Right renal cortex interstitium (tissue), 3 donors: Measurements from ENCODE around the gene MYL10. TPM values are rescaled to one million over a fixed set of nuclear protein-coding genes. Genes with fewer than 3 reads are reported as not detected.
"Not testable (repeated sequence)": the region's sequence is repeated elsewhere in the genome, so short reads cannot be mapped to it uniquely, and the experiment has no call there.

Experiments
- DNase-seq, 3 donors: peaks; one replicate each; pipeline ENCODE4 v3.0.0-alpha.2; 2013; ENCODE audit warnings: low read depth in 3 of 3, low spot score in 2 of 3
- polyA plus RNA-seq, 3 donors: library from polyadenylated mRNA; unstranded; fragments of 120-200 nt; gene quantifications; one replicate each; pipeline ENCODE4 v1.2.1, GENCODE V29; 2013; ENCODE audit not compliant: insufficient read length in 3 of 3

MYL10 gene
- polyA plus RNA-seq, 3 donors = 0.21 to 0.42 (median 0.35) TPM

DNA sequence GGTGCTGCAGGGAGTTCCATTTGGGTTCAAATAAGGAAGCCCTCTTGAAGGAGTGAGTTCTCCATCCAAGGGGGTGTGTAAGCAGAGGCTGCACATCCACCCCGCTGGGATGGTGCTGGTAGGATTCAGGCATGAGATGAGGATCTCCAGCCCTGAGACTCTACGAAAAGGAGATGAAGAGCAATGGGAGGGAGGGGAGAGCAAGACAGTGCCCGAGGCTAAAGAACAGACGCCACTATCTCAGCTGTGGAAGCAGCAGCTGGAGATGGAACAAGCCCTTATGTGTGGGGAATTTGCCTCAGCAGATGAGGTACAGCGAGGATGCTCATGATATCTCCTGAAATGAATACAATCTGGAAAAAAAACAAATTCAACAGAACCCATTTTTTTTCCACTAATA lies 28.1 kb upstream of the MYL10 start:
- no peak for DNase-seq

DNA sequence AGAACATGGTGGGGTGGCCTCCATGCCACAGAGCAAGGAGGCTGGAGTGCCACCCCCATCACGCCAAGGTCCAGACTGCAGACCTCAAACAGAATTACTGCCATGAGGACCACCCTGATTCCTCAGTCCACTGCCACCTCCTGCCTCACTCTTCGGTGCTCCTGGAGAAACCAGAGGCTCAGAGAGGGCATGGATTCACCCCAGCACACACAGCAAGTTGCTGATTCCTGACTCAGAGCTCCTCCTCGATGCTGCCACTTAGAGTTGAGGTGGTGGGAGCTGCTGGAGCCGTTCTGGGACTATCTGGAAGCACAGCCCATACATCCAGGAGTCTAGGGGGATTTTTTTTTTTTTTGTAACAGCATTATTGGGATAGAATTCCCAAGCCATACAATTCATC lies 22.0 kb upstream of the MYL10 start:
- DNase-seq = no peak

DNA sequence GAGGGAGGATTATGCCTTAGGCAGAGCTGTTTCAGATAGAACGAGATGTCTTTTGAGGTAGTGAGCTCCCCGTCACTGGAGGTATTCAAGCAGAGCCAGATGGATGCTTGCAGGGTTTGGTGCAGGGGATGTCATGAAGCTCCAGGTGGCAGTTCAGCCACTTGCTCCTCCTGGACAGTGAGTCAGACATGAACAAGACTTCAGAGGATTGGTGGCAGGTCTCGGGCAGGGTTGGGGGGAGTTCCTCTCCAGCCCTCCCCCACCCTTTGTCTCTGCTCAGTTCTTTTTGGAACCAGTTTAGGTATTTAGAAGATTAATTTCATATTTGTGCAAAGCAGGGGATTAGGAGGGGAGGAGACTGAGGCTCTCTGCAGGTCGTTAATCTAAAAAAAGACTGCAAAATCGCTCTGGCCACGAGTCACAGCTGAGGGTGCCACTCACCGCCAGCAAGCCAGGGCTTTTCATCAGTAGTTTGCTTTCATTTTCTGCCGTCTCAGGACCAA lies 21.5 kb upstream of the MYL10 start:
- DNase-seq = no peak

DNA sequence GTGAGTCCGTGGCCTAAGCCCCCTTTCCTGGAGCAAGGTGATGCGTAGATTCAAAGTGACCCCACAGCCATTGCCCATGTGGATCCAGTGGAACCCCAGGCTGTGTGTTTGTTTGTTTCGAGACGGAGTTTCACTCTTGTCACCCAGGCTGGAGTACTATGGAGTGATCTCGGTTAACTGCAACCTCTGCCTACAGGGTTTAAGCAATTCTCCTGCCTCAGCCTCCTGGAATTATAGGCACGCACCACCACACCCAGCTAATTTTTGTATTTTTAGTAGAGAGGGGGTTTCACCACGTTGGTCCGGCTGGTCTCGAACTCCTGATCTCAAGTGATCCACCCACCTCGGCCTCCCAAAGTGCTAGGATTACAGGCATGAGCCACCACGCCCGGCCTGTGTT lies 18.8 kb upstream of the MYL10 start:
- not testable (repeated sequence) for DNase-seq

DNA sequence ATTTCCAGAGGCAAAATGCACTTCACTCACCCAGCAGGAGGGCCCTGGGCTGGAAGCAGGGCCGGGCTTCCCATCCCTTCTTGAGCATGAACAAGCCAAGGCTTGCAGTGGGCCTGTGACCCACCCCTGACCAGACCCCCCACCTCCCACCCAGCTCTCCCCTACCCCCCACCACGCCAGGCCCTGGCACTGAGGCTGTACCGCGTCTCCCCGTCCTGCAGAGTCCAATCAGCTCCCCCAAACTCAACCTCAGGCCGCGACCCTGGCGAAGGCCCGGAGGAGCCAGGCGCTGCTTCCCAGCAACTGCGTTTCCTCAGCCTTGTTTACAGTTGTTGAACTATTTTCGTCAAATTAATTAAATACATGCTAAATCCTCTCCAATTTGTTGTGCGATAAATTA lies 16.9 kb upstream of the MYL10 start:
- no peak for DNase-seq

DNA sequence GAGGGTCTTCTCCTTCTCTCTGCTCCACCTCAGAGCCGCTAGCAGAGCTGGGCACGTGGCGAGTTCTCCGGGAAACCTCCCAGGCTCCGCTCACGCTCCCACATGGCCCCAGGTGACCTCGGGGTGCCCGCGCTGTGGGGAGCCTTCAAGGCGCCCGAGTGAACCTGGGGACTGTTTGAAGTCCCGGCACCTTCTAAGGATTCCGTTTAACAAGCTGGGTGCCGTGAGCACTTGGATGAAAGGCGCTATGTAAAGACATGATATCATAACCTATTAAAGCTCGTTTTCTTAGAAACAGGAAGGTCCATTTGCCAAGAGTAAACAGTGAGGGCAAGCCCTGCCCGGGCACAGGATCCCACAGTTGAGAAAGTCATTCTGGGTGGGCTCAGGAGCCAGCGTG lies 15.8 kb upstream of the MYL10 start:
- no peak for DNase-seq

DNA sequence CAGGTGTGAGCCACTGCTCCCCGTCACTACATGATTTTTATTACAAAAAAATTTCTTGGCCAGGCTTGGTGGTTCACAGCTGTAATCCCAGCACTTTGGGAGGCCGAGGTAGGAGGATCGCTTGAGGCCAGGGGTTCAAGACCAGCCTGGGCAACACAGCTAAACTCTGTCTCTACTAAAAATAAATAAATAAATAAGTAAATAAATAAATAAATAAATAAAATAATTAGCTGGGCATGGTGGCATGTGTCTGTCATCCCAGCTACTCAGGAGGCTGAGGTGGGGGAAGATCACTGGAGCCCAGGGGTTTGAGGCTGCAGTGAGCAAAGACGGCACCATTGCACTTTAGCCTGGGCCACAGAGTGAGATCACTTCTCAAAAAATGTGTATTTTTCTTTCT lies 10.0 kb upstream of the MYL10 start:
- DNase-seq = not testable (repeated sequence)

DNA sequence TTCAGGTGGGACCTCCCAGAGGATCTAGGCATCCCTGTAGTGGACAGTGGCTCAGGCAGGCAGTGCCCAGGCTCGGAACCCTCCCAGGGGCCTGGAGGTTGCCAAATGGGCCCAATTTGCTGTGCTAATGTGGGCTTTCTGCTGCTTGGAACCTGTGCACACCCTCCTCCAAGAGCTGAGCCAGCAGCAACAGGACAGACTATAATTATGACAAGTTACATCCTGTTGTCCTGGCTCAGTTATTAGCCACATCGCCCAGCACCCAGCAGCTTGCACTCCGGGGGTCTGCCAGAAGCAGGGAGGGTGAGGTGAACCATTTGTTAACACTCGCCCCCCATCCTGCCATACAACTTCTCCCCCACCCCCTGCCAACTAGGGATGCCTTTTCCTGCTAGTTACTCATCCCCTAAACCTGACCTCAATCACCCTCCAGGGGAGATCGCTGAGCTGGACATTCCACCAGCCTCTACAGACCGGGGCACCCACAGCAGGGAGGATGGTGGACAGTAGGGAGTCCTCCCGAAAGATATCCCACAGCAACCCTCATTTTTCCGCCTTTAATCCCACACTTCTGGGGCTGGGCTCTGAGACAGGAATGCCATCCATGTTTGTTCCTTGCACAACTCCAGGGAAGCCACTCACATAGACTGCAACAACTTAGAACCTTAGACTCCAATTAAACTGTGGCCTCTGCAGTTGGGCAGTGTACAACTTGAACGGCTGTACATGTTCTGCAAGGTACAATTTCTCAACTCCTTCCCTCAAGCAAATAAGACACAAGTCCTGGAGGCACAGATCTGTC lies 7.9 kb upstream of the MYL10 start:
- DNase-seq = no peak

DNA sequence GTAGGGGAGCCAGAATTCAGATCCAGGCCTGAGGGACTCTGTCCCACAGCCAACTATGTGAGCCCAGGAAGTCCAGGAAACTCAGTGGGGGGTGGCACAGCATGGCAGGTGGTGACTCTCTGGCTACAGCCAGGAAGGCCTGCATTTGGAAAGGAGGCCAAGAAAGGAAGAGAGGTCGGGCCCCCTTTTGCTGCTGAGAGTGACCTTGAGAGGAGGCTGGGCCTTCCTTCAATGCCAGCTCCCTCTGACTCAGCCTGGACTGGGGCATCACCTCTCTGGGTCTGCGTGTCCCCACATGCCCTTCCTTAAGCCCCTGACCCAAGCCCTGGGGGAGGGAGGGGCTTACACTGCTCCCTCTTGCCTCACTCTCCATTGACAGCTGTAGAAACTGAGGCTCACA lies 6.4 kb upstream of the MYL10 start:
- DNase-seq = no peak

DNA sequence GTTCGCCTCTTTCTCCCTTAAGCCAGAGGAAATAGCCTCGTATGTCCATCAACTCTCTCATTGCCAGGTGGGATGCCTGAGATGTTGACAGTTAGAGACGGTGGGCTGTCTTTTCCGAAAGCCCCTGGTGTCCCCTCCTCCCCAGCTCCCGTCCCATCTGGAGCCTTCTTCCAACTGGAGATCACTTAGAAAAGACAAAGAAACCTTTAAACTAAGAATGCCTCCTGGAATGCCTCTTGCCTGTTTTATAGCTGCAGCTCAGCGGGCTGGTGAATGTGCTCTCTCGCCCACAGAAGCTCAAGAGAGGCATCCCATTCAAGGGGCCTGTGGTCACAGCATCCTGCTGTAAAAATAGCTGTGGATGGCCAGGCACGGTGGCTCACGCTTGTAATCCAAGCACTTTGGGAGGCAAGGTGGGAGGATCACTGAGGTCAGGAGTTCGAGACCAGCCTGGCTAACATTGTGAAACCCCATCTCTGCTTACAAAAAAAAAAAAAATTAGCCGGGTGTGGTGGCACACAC lies 5.2 kb upstream of the MYL10 start:
- DNase-seq = no peak

DNA sequence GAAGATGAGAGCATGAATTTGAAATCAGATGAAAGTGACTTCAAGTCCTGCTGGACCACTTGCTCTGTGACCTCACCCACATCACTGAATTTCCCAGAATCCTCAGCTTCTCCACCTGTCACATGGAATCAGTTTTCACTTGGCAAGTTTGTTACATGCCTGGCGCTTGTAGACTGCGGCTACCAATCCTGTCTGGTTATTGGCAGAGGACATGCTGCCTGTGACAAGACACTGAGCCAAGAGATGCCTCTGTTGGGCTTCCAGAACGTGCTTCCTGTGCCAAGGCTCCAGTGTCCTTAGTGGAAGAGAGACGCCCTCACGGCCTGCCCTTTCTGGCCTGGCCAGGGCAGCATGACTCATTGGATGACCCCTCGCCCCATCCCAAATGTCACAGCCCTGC lies 4.4 kb upstream of the MYL10 start:
- no peak for DNase-seq

DNA sequence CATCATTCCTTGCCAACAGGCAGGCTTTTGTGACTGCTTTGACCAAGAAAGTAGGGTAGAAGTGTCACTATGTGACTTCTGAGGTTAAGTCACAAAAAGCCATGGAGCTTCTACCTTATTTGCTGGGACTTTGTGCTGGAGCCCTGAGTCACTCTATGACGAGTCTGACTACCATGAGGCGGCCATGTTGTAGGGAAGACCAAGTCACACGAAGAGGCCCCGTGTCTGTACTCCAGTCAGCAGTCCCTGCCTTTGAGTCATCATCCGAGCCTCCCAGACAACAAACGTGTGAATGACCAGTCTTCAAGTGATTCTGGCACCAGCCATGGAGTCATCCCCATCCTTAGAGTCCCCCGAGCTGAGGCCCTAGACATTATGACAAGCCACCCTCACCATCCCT lies 3.5 kb upstream of the MYL10 start:
- DNase-seq = no peak

DNA sequence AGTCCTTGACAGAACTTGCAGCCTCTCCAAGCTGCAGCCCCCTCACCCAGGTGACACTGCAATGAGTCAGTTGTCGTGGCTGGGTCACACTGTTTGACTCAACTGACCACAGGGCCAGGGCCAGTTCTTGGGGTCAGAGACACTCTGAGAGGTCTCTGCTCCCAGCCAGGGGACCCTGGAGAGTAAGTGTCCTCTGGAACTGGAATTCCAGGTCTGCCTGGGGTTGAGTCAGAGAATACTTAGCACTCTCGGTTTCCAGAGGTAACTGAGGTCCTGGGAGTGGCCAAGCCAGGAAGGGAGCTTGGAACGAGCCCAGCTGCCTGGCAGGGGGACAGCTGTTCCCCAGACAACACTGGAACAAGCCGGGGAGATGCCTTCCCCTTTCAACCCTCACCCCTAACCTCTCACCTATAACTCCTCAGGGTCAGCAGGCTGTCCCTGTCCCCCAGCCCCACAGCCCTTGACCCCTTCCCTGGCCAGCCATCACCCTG lies 2.2 kb upstream of the MYL10 start:
- DNase-seq = no peak

DNA sequence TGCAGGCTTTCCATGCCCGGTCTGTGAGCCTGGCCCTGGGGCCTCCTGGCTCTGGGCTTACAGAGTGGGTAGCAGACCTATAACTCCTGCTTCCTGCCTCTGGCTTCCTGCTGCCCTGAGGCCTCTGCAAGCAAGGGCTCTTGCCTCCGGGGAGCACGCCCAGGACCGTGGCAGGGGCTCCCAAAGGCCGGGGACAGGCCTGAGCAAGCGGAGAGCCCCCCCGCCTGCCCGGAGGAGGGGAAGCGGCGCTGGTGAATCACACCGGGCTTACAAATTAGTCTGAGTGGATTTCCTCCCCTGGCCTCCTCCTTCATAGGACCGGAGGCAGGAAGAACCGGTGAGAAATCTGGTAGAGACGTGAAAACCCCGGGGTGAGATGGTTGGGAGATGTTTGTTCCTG lies 1.5 kb upstream of the MYL10 start:
- no peak for DNase-seq

DNA sequence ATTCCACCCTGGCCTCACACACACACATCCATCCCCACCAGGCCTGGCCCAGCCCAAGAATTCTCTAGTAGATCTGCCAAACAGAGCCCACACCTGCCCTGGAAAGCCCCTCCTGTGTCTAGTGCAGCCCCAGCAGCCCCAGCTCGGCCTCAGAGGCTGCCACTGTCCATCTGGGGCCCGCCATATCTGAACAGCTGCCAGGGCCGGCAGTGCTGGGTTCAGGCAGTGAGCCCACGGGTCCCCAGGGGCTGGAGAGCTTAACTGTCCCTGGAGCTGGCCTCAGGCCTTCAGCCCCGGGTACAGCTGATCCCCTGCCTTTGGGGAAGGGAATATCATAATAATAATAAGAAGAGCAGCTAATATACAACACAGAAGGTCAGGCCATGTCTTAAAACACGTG lies 574 bp downstream of the MYL10 start:
- no peak for DNase-seq

DNA sequence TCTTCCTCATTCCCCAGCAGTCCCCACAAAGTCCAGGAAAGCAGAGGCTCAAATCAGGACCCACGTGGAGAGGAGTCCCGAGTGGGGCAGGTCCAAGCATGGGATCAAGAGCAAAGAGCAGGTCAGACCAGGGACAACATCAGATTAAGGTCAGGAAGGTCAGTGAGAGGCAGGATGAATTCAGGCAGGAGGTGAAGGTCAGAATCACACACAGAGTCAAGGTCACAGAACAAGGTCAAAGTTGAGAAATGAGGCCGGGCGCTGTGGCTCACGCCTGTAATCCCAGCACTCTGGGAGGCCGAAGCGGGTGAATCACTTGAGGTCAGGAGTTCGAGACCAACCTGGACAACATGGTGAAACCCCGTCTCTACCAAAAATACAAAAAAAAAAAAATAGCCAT lies 2.3 kb downstream of the MYL10 start:
- no peak for DNase-seq

DNA sequence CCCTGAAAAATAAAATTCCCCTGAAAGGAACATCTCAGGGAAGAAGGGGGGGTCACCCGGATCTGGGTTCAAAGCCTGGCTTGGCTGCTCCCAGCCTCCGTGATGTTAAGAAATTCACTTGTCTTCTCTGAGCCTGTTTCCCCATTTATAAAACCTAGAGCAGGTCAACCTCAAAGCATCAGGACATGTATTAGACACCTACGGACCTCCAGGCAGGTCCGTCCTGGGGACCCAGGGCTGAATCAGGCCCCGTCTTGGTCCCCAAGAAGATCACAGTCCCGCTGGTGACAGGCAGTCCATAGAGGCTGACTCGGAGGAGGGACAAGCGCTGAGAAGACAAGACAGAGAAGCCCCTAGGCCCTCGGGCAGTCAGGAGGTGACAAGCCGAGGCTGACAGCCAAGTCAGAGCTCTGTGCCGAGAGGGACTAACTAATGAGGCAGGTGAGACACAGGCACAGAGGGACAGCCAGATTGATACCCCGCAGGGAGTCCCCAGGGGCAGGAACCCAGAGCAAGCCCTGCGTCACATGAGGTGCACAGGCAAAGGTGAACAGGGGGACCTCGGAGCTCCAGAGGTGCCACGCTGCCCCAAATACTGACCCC lies 2.9 kb downstream of the MYL10 start:
- DNase-seq = no peak

DNA sequence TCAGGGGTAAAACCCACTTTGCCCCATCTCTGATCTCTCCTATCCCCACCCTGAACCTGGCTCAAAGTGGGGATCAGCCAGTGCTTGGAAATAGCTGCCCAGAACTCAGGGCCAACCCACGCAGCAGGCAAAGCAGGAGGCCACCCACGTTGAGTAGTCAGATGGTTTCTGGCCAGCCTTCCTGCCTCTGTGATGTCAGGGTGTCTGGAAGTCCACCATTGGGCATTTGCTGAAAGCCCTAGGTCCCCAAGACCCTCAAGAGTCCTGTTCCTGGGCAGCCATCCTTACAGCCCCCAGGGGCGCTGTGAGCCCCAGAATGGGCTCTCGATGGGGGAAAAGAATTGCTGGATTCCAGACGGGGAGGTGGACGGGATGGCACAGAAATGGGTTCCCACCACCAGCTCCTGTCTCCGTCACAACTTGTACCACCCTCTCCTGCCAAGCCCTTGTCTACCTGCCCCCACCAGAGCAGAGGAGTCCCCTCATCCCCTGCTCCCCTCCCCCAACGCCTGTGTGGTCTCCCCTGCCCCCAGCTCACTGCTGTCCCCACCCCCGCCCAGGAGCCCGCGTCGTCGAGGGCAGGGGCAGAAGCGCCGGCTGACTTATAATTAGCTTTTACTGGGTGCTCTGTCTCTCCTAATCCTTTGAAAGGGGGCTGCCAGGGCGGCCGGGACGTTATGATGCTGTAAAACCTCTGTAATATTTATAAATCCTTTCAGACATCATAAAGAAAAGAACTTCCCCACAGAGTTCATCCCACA lies 3.9 kb downstream of the MYL10 start:
- no peak for DNase-seq

DNA sequence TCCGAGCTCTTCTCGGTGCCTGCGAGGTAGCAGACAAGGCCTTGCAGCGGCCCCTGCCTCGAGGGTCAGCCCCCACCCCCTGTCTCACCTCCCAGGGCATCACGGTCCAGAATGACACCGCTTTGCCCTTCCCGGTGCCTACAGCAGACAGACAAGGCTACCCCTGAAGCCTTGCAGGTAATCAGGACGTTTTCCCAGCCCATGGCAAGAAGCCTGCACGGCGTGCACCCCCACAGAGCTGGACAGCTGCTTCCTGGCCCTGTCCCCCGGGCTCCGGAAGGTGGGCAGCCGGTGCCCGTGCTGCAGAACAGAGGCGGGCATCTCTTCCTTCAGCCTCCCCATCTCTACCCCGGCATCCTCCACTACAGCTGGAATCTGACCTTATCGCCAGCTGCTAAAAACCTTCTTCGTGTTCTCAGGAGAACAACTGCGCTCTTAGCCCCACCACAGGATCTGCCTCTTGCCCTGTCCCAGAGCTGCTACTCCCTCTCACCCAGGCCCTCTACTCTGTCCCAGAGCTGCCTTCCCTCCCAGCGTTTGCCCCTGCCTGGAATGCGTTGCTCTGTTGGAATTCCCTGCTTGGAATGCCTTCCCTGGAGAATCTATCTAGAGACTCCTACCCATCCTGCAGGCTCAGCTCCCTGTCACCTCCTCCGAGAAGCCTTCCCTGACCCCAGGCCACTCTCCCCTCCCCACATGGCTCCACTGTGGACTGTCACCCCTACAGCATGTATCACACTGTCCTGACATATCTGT lies 4.7 kb downstream of the MYL10 start:
- DNase-seq = no peak

DNA sequence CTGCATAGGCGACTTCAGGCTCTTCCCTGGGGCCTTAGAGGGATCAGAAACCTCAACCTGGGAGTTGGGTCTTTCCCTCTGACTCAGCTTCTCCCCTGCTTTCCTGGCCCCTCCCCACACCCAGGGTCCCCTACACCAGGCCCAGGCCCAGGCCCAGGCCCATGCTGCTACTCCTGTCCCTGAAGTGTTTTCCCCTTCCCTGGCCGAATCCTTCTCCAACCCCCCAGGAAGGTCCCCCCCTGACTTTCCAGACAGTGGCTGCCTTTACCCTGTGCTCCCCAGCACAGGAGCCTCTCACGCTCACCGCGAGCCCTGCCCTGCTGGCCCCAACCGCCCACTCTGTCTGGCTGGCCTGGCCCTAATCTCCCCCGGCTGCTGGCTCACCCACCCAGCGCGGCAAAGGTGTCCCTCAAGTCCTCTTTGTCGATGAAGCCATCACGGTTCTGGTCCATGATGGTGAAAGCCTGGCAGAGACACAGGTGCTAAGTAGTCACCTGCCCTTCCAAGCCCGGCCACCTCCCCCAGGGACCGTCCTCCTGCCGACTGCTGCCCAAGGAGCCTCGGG lies 6.4 kb downstream of the MYL10 start:
- DNase-seq = no peak
